H1 (cell line): ENCODE data around the gene SLC35F6. TPM values are rescaled to one million over a fixed set of nuclear protein-coding genes. Genes with fewer than 3 reads are reported as not detected.

Experiments
- CTCF ChIA-PET: fragments of 300-600 bp; sonication (Branson Sonifier 250); formaldehyde crosslinking; loops from one replicate; lab custom pipeline; 2021; ENCODE audit not compliant: partially characterized antibody; lab: Charles Lee
- POLR2A ChIA-PET: fragments of 300-600 bp; sonication (Branson Sonifier 250); formaldehyde crosslinking; loops from one replicate; lab custom pipeline; 2021; ENCODE audit warnings: inconsistent platforms; ENCODE audit not compliant: partially characterized antibody; lab: Charles Lee
- DNase-seq, 2 experiments: peaks; one replicate each; pipeline versions ENCODE4 v3.0.0 to v3.0.0-alpha.2; 2010 to 2022; ENCODE audit warnings: low spot score in 2 of 2, low read depth in 1 of 2, mixed read lengths in 1 of 2
- FAIRE-seq: peaks from 2 replicates; lab custom pipeline; 2011; peaks lifted over from hg19 to GRCh38; lab: Jason Lieb, UNC
- H2AFZ ChIP-seq: 2 replicates; pipeline ENCODE4 v1.8.1; 2012; ENCODE audit warnings: low read length, inconsistent platforms
- H2AK5ac ChIP-seq: 2 replicates; pipeline ENCODE4 v1.6.1; 2013; ENCODE audit warnings: low read depth, low read length
- H2BK120ac ChIP-seq: replicated peaks from 2 replicates; pipeline ENCODE3; 2013; ENCODE audit warnings: low read depth, low read length, inconsistent platforms
- H2BK12ac ChIP-seq: 2 replicates; pipeline ENCODE4 v1.6.1; 2013; ENCODE audit warnings: low read depth, low read length
- H2BK15ac ChIP-seq: 2 replicates; pipeline ENCODE4 v1.6.1; 2013; ENCODE audit warnings: low read length
- H2BK20ac ChIP-seq: 2 replicates; pipeline ENCODE4 v1.6.1; 2013; ENCODE audit warnings: low read length
- H2BK5ac ChIP-seq: 2 replicates; pipeline ENCODE4 v1.6.1; 2013; ENCODE audit warnings: low read depth, low read length
- H3K14ac ChIP-seq: 2 replicates; pipeline ENCODE4 v1.6.1; 2013; ENCODE audit warnings: inconsistent platforms; ENCODE audit not compliant: insufficient read length
- H3K18ac ChIP-seq: 2 replicates; pipeline ENCODE4 v1.6.1; 2013; ENCODE audit warnings: low read length; ENCODE audit errors: extremely low read depth
- H3K23ac ChIP-seq: 2 replicates; pipeline ENCODE4 v1.6.1; 2013; ENCODE audit warnings: inconsistent platforms; ENCODE audit not compliant: insufficient read length
- H3K23me2 ChIP-seq: 2 replicates; pipeline ENCODE4 v1.6.1; 2013; ENCODE audit warnings: low read depth, low read length
- H3K27ac ChIP-seq: 2 replicates; pipeline ENCODE4 v1.6.1; 2011; ENCODE audit warnings: low read depth, low read length, inconsistent platforms
- H3K27me3 ChIP-seq, 4 experiments: replicated peaks in 1 of 4; 1 replicate in 1 of 4; 2 replicates in 3 of 4; pipeline versions ENCODE4 v1.6.1 to v1.8.1; 2011 to 2013; ENCODE audit warnings: low read length in 3 of 4, mild to moderate bottlenecking in 3 of 4, inconsistent platforms in 2 of 4, mixed read lengths in 2 of 4, moderate library complexity in 1 of 4; ENCODE audit not compliant: control insufficient read depth in 3 of 4, insufficient read depth in 3 of 4; ENCODE audit errors: extremely low read depth in 1 of 4
- H3K36me3 ChIP-seq, 4 experiments: 2 replicates each; pipeline versions ENCODE4 v1.6.1 to v1.8.1; 2011 to 2013; ENCODE audit warnings: mild to moderate bottlenecking in 4 of 4, low read length in 3 of 4, moderate library complexity in 2 of 4, control low read depth in 1 of 4, inconsistent platforms in 1 of 4; ENCODE audit not compliant: insufficient read depth in 4 of 4, control insufficient read depth in 2 of 4
- H3K4ac ChIP-seq: replicated peaks from 2 replicates; pipeline ENCODE3; 2013; ENCODE audit warnings: low read length, low read depth, mixed read lengths, inconsistent platforms; ENCODE audit not compliant: insufficient read length
- H3K4me1 ChIP-seq, 4 experiments: replicated peaks in 1 of 4; 1 replicate in 1 of 4; 2 replicates in 3 of 4; pipeline versions ENCODE4 v1.6.1 to v1.8.1; 2011 to 2013; ENCODE audit warnings: low read length in 3 of 4, inconsistent platforms in 2 of 4, mixed read lengths in 1 of 4; ENCODE audit not compliant: insufficient read depth in 4 of 4, control insufficient read depth in 3 of 4
- H3K4me2 ChIP-seq, 2 experiments: 2 replicates each; pipeline versions ENCODE4 v1.6.1 to v1.8.1; 2011 to 2013; ENCODE audit warnings: low read depth in 2 of 2, low read length in 2 of 2, control low read depth in 1 of 2, inconsistent platforms in 1 of 2, mild to moderate bottlenecking in 1 of 2; ENCODE audit not compliant: insufficient read depth in 1 of 2
- H3K4me3 ChIP-seq, 4 experiments: fragments of 200-600, 300-600 bp in 1 of 4; sonication (generic), shearing (Covaris generic), sonication (Bioruptor Twin) in 1 of 4; 2 replicates each; pipeline versions ENCODE4 v1.5.1 to v1.8.1; 2011 to 2016; ENCODE audit warnings: low read length in 4 of 4, low read depth in 3 of 4, control low read depth in 2 of 4, inconsistent platforms in 2 of 4, mild to moderate bottlenecking in 2 of 4, mixed read lengths in 1 of 4, moderate library complexity in 1 of 4; ENCODE audit not compliant: insufficient read depth in 2 of 4; ENCODE audit errors: extremely low read depth in 1 of 4
- H3K56ac ChIP-seq: replicated peaks from 2 replicates; pipeline ENCODE3; 2013; ENCODE audit warnings: low read depth, mild to moderate bottlenecking, mixed read lengths, low read length, inconsistent platforms; ENCODE audit not compliant: insufficient read length
- H3K79me1 ChIP-seq: 2 replicates; pipeline ENCODE4 v1.6.1; 2013; ENCODE audit warnings: low read depth, low read length, control low read depth
- H3K79me2 ChIP-seq, 2 experiments: 2 replicates each; pipeline versions ENCODE4 v1.6.1 to v1.8.1; 2012 to 2013; ENCODE audit warnings: low read length in 2 of 2, mild to moderate bottlenecking in 2 of 2, inconsistent platforms in 1 of 2; ENCODE audit not compliant: insufficient read depth in 2 of 2, control insufficient read depth in 1 of 2
- H3K9ac ChIP-seq, 4 experiments: replicated peaks in 1 of 4; 1 replicate in 1 of 4; 2 replicates in 3 of 4; pipeline versions ENCODE4 v1.6.1 to v1.8.1; 2011 to 2013; ENCODE audit warnings: low read depth in 3 of 4, low read length in 3 of 4, control low read depth in 2 of 4, mild to moderate bottlenecking in 2 of 4, moderate library complexity in 2 of 4, inconsistent platforms in 1 of 4; ENCODE audit errors: extremely low read depth in 1 of 4
- H3K9me3 ChIP-seq, 2 experiments: 2 replicates each; pipeline versions ENCODE4 v1.6.1 to v1.8.1; 2012 to 2013; ENCODE audit warnings: mild to moderate bottlenecking in 2 of 2, moderate library complexity in 2 of 2, control low read depth in 1 of 2, inconsistent platforms in 1 of 2, low read depth in 1 of 2, low read length in 1 of 2, mixed read lengths in 1 of 2; ENCODE audit not compliant: insufficient read depth in 2 of 2
- H4K20me1 ChIP-seq, 2 experiments: replicated peaks in 1 of 2; 2 replicates each; pipeline versions ENCODE3 to v1.8.1; 2011 to 2013; ENCODE audit warnings: inconsistent platforms in 2 of 2, low read length in 2 of 2, mild to moderate bottlenecking in 1 of 2; ENCODE audit not compliant: insufficient read depth in 2 of 2, control insufficient read depth in 1 of 2
- H4K5ac ChIP-seq: 2 replicates; pipeline ENCODE4 v1.6.1; 2013; ENCODE audit warnings: low read length, low read depth, mixed read lengths, inconsistent platforms; ENCODE audit not compliant: insufficient read length
- H4K8ac ChIP-seq: 2 replicates; pipeline ENCODE4 v1.8.0; 2013; ENCODE audit warnings: mild to moderate bottlenecking, moderate library complexity, low read length, inconsistent platforms; ENCODE audit not compliant: insufficient read depth; ENCODE audit errors: extremely low read depth
- H4K91ac ChIP-seq: replicated peaks from 2 replicates; pipeline ENCODE3; 2013; ENCODE audit warnings: low read length, mixed read lengths, inconsistent platforms; ENCODE audit not compliant: insufficient read length
- ASH2L ChIP-seq: fragments of 200-600, 300-600 bp; sonication (generic); IDR thresholded peaks from one replicate; pipeline ENCODE4 v1.7.1; 2017; ENCODE audit warnings: low read length
- CBX8 ChIP-seq: fragments of 300-800, 300-1000 bp; sonication (generic); IDR thresholded peaks from 2 replicates; pipeline ENCODE4 v1.7.1; 2016; ENCODE audit warnings: low read depth, low read length, borderline replicate concordance
- E2F6 ChIP-seq: IDR thresholded peaks from 2 replicates; pipeline ENCODE4 v1.6.1; 2012; ENCODE audit warnings: inconsistent platforms
- EP300 ChIP-seq, 2 experiments: IDR thresholded peaks; 1 replicate in 1 of 2; 2 replicates in 1 of 2; pipeline ENCODE4 v1.6.1; 2011 to 2012; ENCODE audit warnings: low read depth in 2 of 2, low read length in 2 of 2, mild to moderate bottlenecking in 2 of 2, borderline replicate concordance in 1 of 2, inconsistent platforms in 1 of 2, moderate library complexity in 1 of 2
- JUN ChIP-seq: IDR thresholded peaks from 2 replicates; pipeline ENCODE4 v1.6.1; 2011; ENCODE audit warnings: low read depth, mild to moderate bottlenecking, improper control_type of control experiment, low read length
- PHF8 ChIP-seq: fragments of 200-600 bp; sonication (generic); conservative IDR thresholded peaks from 2 replicates; pipeline ENCODE4 v1.7.1; 2012; ENCODE audit warnings: low read depth, mild to moderate bottlenecking, inconsistent platforms, low read length, moderate library complexity
- POLR2A ChIP-seq, 2 experiments: IDR thresholded peaks; 1 replicate in 1 of 2; 2 replicates in 1 of 2; pipeline ENCODE4 v1.6.1; 2011; ENCODE audit warnings: low read depth in 2 of 2, low read length in 2 of 2, mild to moderate bottlenecking in 2 of 2; ENCODE audit errors: control extremely low read depth in 1 of 2
- POLR2AphosphoS5 ChIP-seq: IDR thresholded peaks from 2 replicates; pipeline ENCODE4 v1.6.1; 2011; ENCODE audit warnings: low read depth, low read length
- TAF1 ChIP-seq: IDR thresholded peaks from 2 replicates; pipeline ENCODE4 v1.6.1; 2011; ENCODE audit warnings: mild to moderate bottlenecking, low read depth, low read length
- WGBS, 2 experiments: shearing (Covaris generic) in 1 of 2; methylation state at CpG; one replicate each; pipeline versions ENCODE4 v1.1.6 to v1.1.7; 2013 to 2015; ENCODE audit warnings: low lambda C conversion rate in 2 of 2, mixed read lengths in 2 of 2, inconsistent platforms in 1 of 2, low coverage in 1 of 2, missing lambda C conversion rate in 1 of 2; ENCODE audit not compliant: insufficient replicate concordance in 2 of 2, insufficient coverage in 1 of 2, insufficient read length in 1 of 2; ENCODE audit errors: extremely low coverage in 1 of 2, missing lambda C conversion rate in 1 of 2; 5-methylcytosine and 5-hydroxymethylcytosine counted together
- polyA plus RNA-seq, 7 experiments: library from polyadenylated mRNA; depleted of rRNA in 3 of 7; stranded (reverse) in 5 of 7; unstranded in 2 of 7; fragments of >200 nt in 5 of 7; fragments of 200-250 nt in 2 of 7; gene quantifications; 1 replicate in 5 of 7; 2 replicates in 1 of 7; 4 replicates in 1 of 7; pipeline versions ENCODE4 v1.2.1 to v1.2.3, GENCODE V29; 2011 to 2013; ENCODE audit warnings: missing spikeins in 2 of 7, mixed read lengths in 2 of 7
- total RNA-seq: library from RNA; stranded (reverse); fragmentation: NEBNext Ultra II Directional; extraction: Animal tissue kit (Norgen Biotek cat#: 25700); gene quantifications from 2 replicates; pipeline ENCODE4 v1.2.1, GENCODE V29; 2021
- TF ChIP-seq, protein P1 (sequence below): IDR thresholded peaks from 2 replicates; pipeline ENCODE4 v1.6.1; 2012; ENCODE audit warnings: inconsistent platforms

Gene SLC35F6
- total and polyA plus RNA-seq, 2 of the 8 experiments (the other 6 are each of a cell fraction or from before 2014, with no cell fraction given), result 11.2 to 13.5 TPM

DNA sequence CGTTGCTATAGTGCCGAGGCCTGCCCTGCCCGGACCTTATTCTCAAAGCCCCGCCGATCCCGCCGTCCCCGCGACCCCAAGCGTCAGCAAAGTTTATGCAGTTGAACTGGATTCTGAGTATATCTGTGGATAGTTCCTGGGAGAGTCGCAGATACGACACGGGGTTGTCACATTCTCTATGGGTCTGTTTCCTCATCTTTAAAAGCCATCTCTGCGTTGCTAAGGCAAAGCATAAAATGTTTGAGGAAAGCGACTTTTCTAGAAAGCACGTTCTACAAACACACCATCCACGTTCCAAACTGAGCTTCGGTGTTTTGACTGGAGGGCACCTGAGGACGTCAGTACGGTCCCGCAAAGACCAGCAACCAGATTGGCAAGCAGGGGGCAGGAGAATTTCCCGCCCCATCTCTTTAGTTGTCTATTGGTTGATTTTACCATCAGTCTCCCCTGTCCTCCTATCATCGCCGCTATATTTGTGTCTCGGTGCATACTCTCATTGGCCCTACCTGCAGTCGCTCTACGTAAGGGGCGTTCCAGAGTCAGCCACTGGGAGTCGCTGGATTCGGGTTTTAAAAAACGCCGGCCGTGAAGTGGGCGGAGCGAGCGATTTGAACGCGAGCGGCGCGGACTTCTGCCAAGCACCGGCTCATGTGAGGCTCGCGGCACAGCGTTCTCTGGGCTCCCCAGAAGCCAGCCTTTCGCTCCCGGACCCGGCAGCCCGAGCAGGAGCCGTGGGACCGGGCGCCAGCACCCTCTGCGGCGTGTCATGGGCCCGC lies 21.5 kb downstream of the SLC35F6 start, which contains the start of gene CENPA:
CENPA (plus strand) TSS at position 626 of the 776 bp plus-strand sequence; CDS start at position 767, 141 bp downstream.
- Histone ChIP-seq H3K4me1 (peaks cover 0 to 1% (median 0%) of the 10 kb centered on the region in 4 experiments; a peak in 2 of 7 replicates), H4K20me1 (peaks cover 0 to 11% of the 10 kb centered on the region in 2 experiments), H2AK5ac (no peak within 1 kb of the TSS), H2BK5ac (peak within 1 kb of the TSS; percentile 4; the same call in 1 of the 2 replicates), H4K91ac (peak within 1 kb of the TSS; percentile 42), H4K5ac (peak within 1 kb of the TSS; percentile 46), H3K27me3 (peaks cover 0 to 5% (median 4%) of the 10 kb centered on the region in 4 experiments; a peak in 2 of 7 replicates), H3K4me3 (peak within 1 kb of the TSS; percentile 71 to 87 (median 74)), H3K27ac (no peak within 1 kb of the TSS), H3K56ac (peak within 1 kb of the TSS; percentile 84), H2AFZ (peak within 1 kb of the TSS; percentile 97), H3K36me3 (peaks cover 0 to 4% (median 1%) of the 10 kb centered on the region in 4 experiments; a peak in 2 of 8 replicates), H3K79me1 (peaks cover 10% of the 10 kb centered on the region; the same call in 1 of the 2 replicates), H2BK15ac (0 out of 2 replicates have a peak within 1 kb of the TSS, but pooled peaks have one; percentile 46), H3K14ac (no peak within 1 kb of the TSS), H2BK12ac (peak within 1 kb of the TSS; percentile 80; the same call in 1 of the 2 replicates), H3K18ac (peak within 1 kb of the TSS; percentile 19), H3K79me2 (peaks cover 0 to 25% of the 10 kb centered on the region in 2 experiments; a peak in 3 of 4 replicates), H3K23me2 (peaks cover 8% of the 10 kb centered on the region), H3K4me2 (peak within 1 kb of the TSS; percentile 64 to 76), H3K9me3 (no peaks in the 10 kb centered on the region), H4K8ac (peak within 1 kb of the TSS; percentile 74), H3K23ac (no peak within 1 kb of the TSS), H2BK120ac (no peak within 1 kb of the TSS), H3K4ac (no peak within 1 kb of the TSS), H3K9ac (peak within 1 kb of the TSS; percentile 51 to 85 (median 66)), H2BK20ac (no peak within 1 kb of the TSS)
- CTCF ChIA-PET, result interaction anchor here (0.6 to 1.0 kb wide), 5 partner anchors 15 to 331 kb away, joined by 3 to 4 read pairs (median 3); no protein-coding TSS in a partner anchor
- DNase-seq, result peak; percentile 93 to 96
- POLR2A ChIA-PET, result interaction anchor here (0.6 to 1.4 kb wide), 7 partner anchors 8 to 265 kb away, joined by 3 to 5 read pairs (median 3); no protein-coding TSS in a partner anchor
- WGBS, 2 experiments, result 4% methylated on average over 47 of the region's 55 CpGs; no CpG with 5 or more reads in 1 of the 2 experiments
- peak; percentile 88 for FAIRE-seq
- TF ChIP-seq E2F6, result peak; percentile 99
- TF ChIP-seq CBX8, result no peak
- TF ChIP-seq ASH2L, result peak; percentile 15
- TF ChIP-seq PHF8, result peak; percentile 55; the same call in 1 of the 2 replicates
- TF ChIP-seq JUN, result no peak
- TF ChIP-seq POLR2A (IDR thresholded peaks at IDR 0.05; ENCODE audit: control extremely low read depth in 1 of 2, low read depth in 2 of 2, low read length in 2 of 2), result peak; percentile 57 to 81
- TF ChIP-seq, protein P1, sequence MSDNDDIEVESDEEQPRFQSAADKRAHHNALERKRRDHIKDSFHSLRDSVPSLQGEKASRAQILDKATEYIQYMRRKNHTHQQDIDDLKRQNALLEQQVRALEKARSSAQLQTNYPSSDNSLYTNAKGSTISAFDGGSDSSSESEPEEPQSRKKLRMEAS, result peak; percentile 95
- TF ChIP-seq POLR2AphosphoS5, result peak; percentile 40; the same call in 1 of the 2 replicates
- peak; percentile 83 for TF ChIP-seq TAF1
- TF ChIP-seq EP300 (IDR thresholded peaks at IDR 0.05; ENCODE audit: borderline replicate concordance in 1 of 2, low read depth in 2 of 2, low read length in 2 of 2), result no peak
